Keratinocyte (primary cell): ENCODE results near the gene SCAI. TPM values are rescaled to one million over a fixed set of nuclear protein-coding genes. Genes with fewer than 3 reads are reported as not detected.

Experiments used
- DNase-seq: peaks from one replicate; pipeline ENCODE4 v3.0.0-alpha.2; 2011; ENCODE audit warnings: low read depth, missing footprints, low spot score
- FAIRE-seq: peaks from 2 replicates; lab custom pipeline; 2011; peaks lifted over from hg19 to GRCh38; lab: Jason Lieb, UNC
- H2AFZ ChIP-seq: 2 replicates; pipeline ENCODE4 v1.6.0; 2012; ENCODE audit warnings: low read length, control low read depth, inconsistent platforms; ENCODE audit not compliant: control insufficient read depth
- H3K27ac ChIP-seq: 2 replicates; pipeline ENCODE4 v1.5.1; 2011; ENCODE audit warnings: low read length; ENCODE audit not compliant: control insufficient read depth, insufficient read depth
- H3K27me3 ChIP-seq: 3 replicates; pipeline ENCODE4 v1.6.0; 2011; ENCODE audit warnings: low read length; ENCODE audit not compliant: control insufficient read depth, insufficient read depth; ENCODE audit errors: extremely low read depth
- H3K36me3 ChIP-seq, 2 experiments: 2 replicates in 1 of 2; 3 replicates in 1 of 2; pipeline ENCODE4 v1.5.1; 2011; ENCODE audit warnings: low read length in 2 of 2, mild to moderate bottlenecking in 1 of 2; ENCODE audit not compliant: control insufficient read depth in 2 of 2, insufficient read depth in 2 of 2; ENCODE audit errors: extremely low read depth in 1 of 2
- H3K4me1 ChIP-seq: 3 replicates; pipeline ENCODE4 v1.5.1; 2011; ENCODE audit warnings: low read length; ENCODE audit not compliant: control insufficient read depth, insufficient read depth; ENCODE audit errors: extremely low read depth
- H3K4me2 ChIP-seq: 3 replicates; pipeline ENCODE4 v1.6.0; 2011; ENCODE audit warnings: low read depth, low read length; ENCODE audit not compliant: control insufficient read depth, insufficient read depth; ENCODE audit errors: extremely low read depth
- H3K4me3 ChIP-seq, 3 experiments: fragments of 200-600 bp in 1 of 3; sonication (generic) in 1 of 3; 2 replicates in 2 of 3; 3 replicates in 1 of 3; pipeline ENCODE4 v1.5.1; 2011 to 2016; ENCODE audit warnings: low read length in 3 of 3, mild to moderate bottlenecking in 3 of 3, control low read depth in 2 of 3, inconsistent platforms in 1 of 3, low read depth in 1 of 3, mixed read lengths in 1 of 3, mixed run types in 1 of 3, moderate library complexity in 1 of 3; ENCODE audit not compliant: control insufficient read depth in 2 of 3, insufficient read depth in 2 of 3; ENCODE audit errors: extremely low read depth in 1 of 3
- H3K79me2 ChIP-seq: 2 replicates; pipeline ENCODE4 v1.6.0; 2012; ENCODE audit warnings: low read length; ENCODE audit not compliant: control insufficient read depth, insufficient read depth
- H3K9ac ChIP-seq: 3 replicates; pipeline ENCODE4 v1.6.0; 2011; ENCODE audit warnings: low read length; ENCODE audit not compliant: control insufficient read depth, insufficient read depth; ENCODE audit errors: extremely low read depth
- H3K9me1 ChIP-seq: 3 replicates; pipeline ENCODE4 v1.6.0; 2011; ENCODE audit warnings: low read length; ENCODE audit not compliant: control insufficient read depth, insufficient read depth; ENCODE audit errors: extremely low read depth
- H3K9me3 ChIP-seq: 2 replicates; pipeline ENCODE4 v1.5.1; 2012; ENCODE audit warnings: low read depth, low read length; ENCODE audit not compliant: control insufficient read depth
- H4K20me1 ChIP-seq: 3 replicates; pipeline ENCODE4 v1.6.0; 2011; ENCODE audit warnings: low read length; ENCODE audit not compliant: control insufficient read depth, insufficient read depth; ENCODE audit errors: extremely low read depth
- CTCF ChIP-seq, 3 experiments: IDR thresholded peaks in 1 of 3; conservative IDR thresholded peaks in 1 of 3; optimal IDR thresholded peaks in 1 of 3; 2 replicates in 2 of 3; 3 replicates in 1 of 3; pipeline versions ENCODE3 to v1.5.1; 2011; ENCODE audit warnings: low read length in 3 of 3, mild to moderate bottlenecking in 3 of 3, moderate library complexity in 2 of 3, control low read depth in 1 of 3, inconsistent platforms in 1 of 3; ENCODE audit not compliant: insufficient read depth in 2 of 3; ENCODE audit errors: extremely low read depth in 1 of 3
- EZH2 ChIP-seq: IDR thresholded peaks from one replicate; pipeline ENCODE4 v1.6.1; 2012; ENCODE audit warnings: inconsistent platforms, mild to moderate bottlenecking, low read length, moderate library complexity
- dilution Hi-C: fragments of 300-500 bp; cut with MboI; formaldehyde crosslinking; loops from one replicate; pipeline ENCODE4 v1.7.0; 2020; ENCODE audit warnings: low sequenced_read_pairs; ENCODE audit not compliant: extremely low pct_ligation_motif_present
- polyA plus RNA-seq, 5 experiments: library from polyadenylated mRNA; depleted of rRNA in 3 of 5; stranded (reverse) in 3 of 5; stranded (forward) in 1 of 5; unstranded in 1 of 5; fragments of >200 nt; gene quantifications; 1 replicate in 1 of 5; 2 replicates in 3 of 5; 3 replicates in 1 of 5; pipeline versions ENCODE4 v1.2.1 to v1.2.3, GENCODE V29; 2011 to 2012; ENCODE audit warnings: missing spikeins in 2 of 5, low read depth in 1 of 5, low replicate concordance in 1 of 5

Gene SCAI
- polyA plus RNA-seq, 1 donor (not counting 4 experiments of a cell fraction or from before 2014, with no cell fraction given), result 3.0 TPM

GRCh38 chr9:125189361-125190289 is 46.3 kb upstream of the SCAI start, which contains the start of gene PPP6C:
TSS of gene PPP6C (minus strand) at chr9:125189803. CDS start at chr9:125189718, 85 bp downstream.
- peak; percentile 71 for DNase-seq
- dilution Hi-C loops, result no loop called here
- H2AFZ ChIP-seq, result peak within 1 kb of the TSS; percentile 97
- peak within 1 kb of the TSS; percentile 90 for H3K27ac ChIP-seq
- no peaks in the 10 kb centered on the region for H3K9me1 ChIP-seq
- FAIRE-seq, result no peak
- no peaks in the 10 kb centered on the region for H3K9me3 ChIP-seq
- H3K9ac ChIP-seq, result peak within 1 kb of the TSS; percentile 96
- H3K36me3 ChIP-seq, result peaks cover 0 to 3% of the 10 kb centered on the region in 2 experiments
- TF ChIP-seq CTCF (optimal IDR thresholded peaks at IDR 0.05 in 1 of 3, IDR thresholded peaks at IDR 0.05 in 1 of 3, conservative IDR thresholded peaks at IDR 0.05 in 1 of 3; ENCODE audit: extremely low read depth in 1 of 3, insufficient read depth in 2 of 3, low read length in 3 of 3), result peak; percentile 50 to 82 (median 74)
- TF ChIP-seq EZH2, result no peak
- no peaks in the 10 kb centered on the region for H4K20me1 ChIP-seq
- H3K4me2 ChIP-seq, result peak within 1 kb of the TSS; percentile 100
- peaks cover 47% of the 10 kb centered on the region for H3K79me2 ChIP-seq
- H3K4me3 ChIP-seq, result peak within 1 kb of the TSS; percentile 95 to 99 (median 97)
- peaks cover 21% of the 10 kb centered on the region for H3K4me1 ChIP-seq
- no peaks in the 10 kb centered on the region for H3K27me3 ChIP-seq

- H3K9me3 ChIP-seq, result no peaks in the 10 kb centered on the region
- peak overlapping the region; percentile 90 for H3K27ac ChIP-seq
- H3K27me3 ChIP-seq, result no peaks in the 10 kb centered on the region
- no peak for FAIRE-seq
- H3K4me2 ChIP-seq, result peak overlapping the region; percentile 66
- peak overlapping the region; percentile 91 for H2AFZ ChIP-seq
- no peaks in the 10 kb centered on the region for H3K9me1 ChIP-seq
- H3K4me3 ChIP-seq, result peak overlapping the region; percentile 95 to 99 (median 97)
- TF ChIP-seq CTCF (optimal IDR thresholded peaks at IDR 0.05 in 1 of 3, IDR thresholded peaks at IDR 0.05 in 1 of 3, conservative IDR thresholded peaks at IDR 0.05 in 1 of 3; ENCODE audit: extremely low read depth in 1 of 3, insufficient read depth in 2 of 3, low read length in 3 of 3), result no peak
- no peak for TF ChIP-seq EZH2
- peak overlapping the region; percentile 96 for H3K9ac ChIP-seq
- DNase-seq, result no peak
- peaks cover 21% of the 10 kb centered on the region for H3K4me1 ChIP-seq
- H3K79me2 ChIP-seq, result peaks cover 53% of the 10 kb centered on the region
- H3K36me3 ChIP-seq, result peaks cover 0 to 3% of the 10 kb centered on the region in 2 experiments
- no peaks in the 10 kb centered on the region for H4K20me1 ChIP-seq
- dilution Hi-C loops, result no loop called here
Measured at GRCh38 chr9:125189011-125189360, 45.7 kb upstream of the SCAI start.
